ENCODE results near the gene GLIS1. TPM values are rescaled to one million over a fixed set of nuclear protein-coding genes. Genes with fewer than 3 reads are reported as not detected.

The GLIS1 gene
- total and polyA plus RNA-seq, 4 donors, result 0.19 to 1.8 (median 0.65) TPM

GRCh38 chr1:53704804-53705445, 34.0 kb downstream of the GLIS1 start:
- ATAC-seq (ENCODE audit: low FRiP score) (no peak), DNase-seq (peak in 1 of 2 donors; percentile 20)
- intact Hi-C loops (cut with DNase I), result no loop called here
- Histone ChIP-seq H3K27ac (ENCODE audit: low read depth in 1 of 2, low read length in 2 of 2) (no peak overlapping the region), H3K9me3 (ENCODE audit: control insufficient read depth, low read length) (no peaks in the 10 kb centered on the region), H3K4me1 (ENCODE audit: control insufficient read depth in 1 of 2, insufficient read depth in 2 of 2, low read length in 2 of 2) (no peaks in the 10 kb centered on the region), H3K4me3 (ENCODE audit: low read length in 2 of 2) (no peak overlapping the region), H3K36me3 (ENCODE audit: control insufficient read depth in 1 of 2, insufficient read depth in 2 of 2, low read length in 1 of 2) (no peaks in the 10 kb centered on the region), H3K27me3 (ENCODE audit: control insufficient read depth in 1 of 2, insufficient read depth in 2 of 2, low read length in 1 of 2) (no peaks in the 10 kb centered on the region)
- 87 to 92% methylated on average over 8 of the region's 8 CpGs for WGBS, 2 donors

GRCh38 chr1:53704304-53704703, 34.7 kb downstream of the GLIS1 start:
- Histone ChIP-seq H3K4me1 (ENCODE audit: control insufficient read depth in 1 of 2, insufficient read depth in 2 of 2, low read length in 2 of 2) (no peaks in the 10 kb centered on the region), H3K27ac (ENCODE audit: low read depth in 1 of 2, low read length in 2 of 2) (no peak overlapping the region), H3K27me3 (ENCODE audit: control insufficient read depth in 1 of 2, insufficient read depth in 2 of 2, low read length in 1 of 2) (no peaks in the 10 kb centered on the region), H3K4me3 (ENCODE audit: low read length in 2 of 2) (no peak overlapping the region), H3K36me3 (ENCODE audit: control insufficient read depth in 1 of 2, insufficient read depth in 2 of 2, low read length in 1 of 2) (no peaks in the 10 kb centered on the region), H3K9me3 (ENCODE audit: control insufficient read depth, low read length) (no peaks in the 10 kb centered on the region)
- WGBS, 2 donors, result 90 to 94% methylated on average over 5 of the region's 5 CpGs
- peak in 1 of 2 donors; percentile 35 for DNase-seq
- no peak for ATAC-seq (ENCODE audit: low FRiP score)
- intact Hi-C loops (cut with DNase I), result no loop called here

- Histone ChIP-seq H3K4me3 (ENCODE audit: low read length in 2 of 2) (no peak overlapping the region), H3K27me3 (ENCODE audit: control insufficient read depth in 1 of 2, insufficient read depth in 2 of 2, low read length in 1 of 2) (no peaks in the 10 kb centered on the region), H3K36me3 (ENCODE audit: control insufficient read depth in 1 of 2, insufficient read depth in 2 of 2, low read length in 1 of 2) (no peaks in the 10 kb centered on the region), H3K9me3 (ENCODE audit: control insufficient read depth, low read length) (no peaks in the 10 kb centered on the region), H3K4me1 (ENCODE audit: control insufficient read depth in 1 of 2, insufficient read depth in 2 of 2, low read length in 2 of 2) (no peaks in the 10 kb centered on the region), H3K27ac (ENCODE audit: low read depth in 1 of 2, low read length in 2 of 2) (no peak overlapping the region)
- no peak for DNase-seq
- 90 to 91% methylated on average over 1 of the region's 1 CpG for WGBS, 2 donors
- intact Hi-C loops (cut with DNase I), result no loop called here
- no peak for ATAC-seq (ENCODE audit: low FRiP score)
These were observed 35.8 kb downstream of the GLIS1 start for GRCh38 chr1:53703174-53703573.

GRCh38 chr1:53702341-53702740, 36.6 kb downstream of the GLIS1 start:
- no peaks in the 10 kb centered on the region for H3K27me3 ChIP-seq (ENCODE audit: control insufficient read depth in 1 of 2, insufficient read depth in 2 of 2, low read length in 1 of 2)
- intact Hi-C loops (cut with DNase I), result no loop called here
- H3K4me3 ChIP-seq (ENCODE audit: low read length in 2 of 2), result no peak overlapping the region
- H3K27ac ChIP-seq (ENCODE audit: low read depth in 1 of 2, low read length in 2 of 2), result no peak overlapping the region
- WGBS, 2 donors, result 64 to 70% methylated on average over 8 of the region's 8 CpGs
- H3K4me1 ChIP-seq (ENCODE audit: control insufficient read depth in 1 of 2, insufficient read depth in 2 of 2, low read length in 2 of 2), result no peaks in the 10 kb centered on the region
- ATAC-seq (ENCODE audit: low FRiP score) (no peak), DNase-seq (peak in 1 of 2 donors; percentile 45)
- no peaks in the 10 kb centered on the region for H3K9me3 ChIP-seq (ENCODE audit: control insufficient read depth, low read length)
- no peaks in the 10 kb centered on the region for H3K36me3 ChIP-seq (ENCODE audit: control insufficient read depth in 1 of 2, insufficient read depth in 2 of 2, low read length in 1 of 2)

- Histone ChIP-seq H3K27ac (ENCODE audit: low read depth in 1 of 2, low read length in 2 of 2) (no peak overlapping the region), H3K9me3 (ENCODE audit: control insufficient read depth, low read length) (no peaks in the 10 kb centered on the region), H3K4me3 (ENCODE audit: low read length in 2 of 2) (no peak overlapping the region), H3K4me1 (ENCODE audit: control insufficient read depth in 1 of 2, insufficient read depth in 2 of 2, low read length in 2 of 2) (no peaks in the 10 kb centered on the region), H3K36me3 (ENCODE audit: control insufficient read depth in 1 of 2, insufficient read depth in 2 of 2, low read length in 1 of 2) (no peaks in the 10 kb centered on the region), H3K27me3 (ENCODE audit: control insufficient read depth in 1 of 2, insufficient read depth in 2 of 2, low read length in 1 of 2) (no peaks in the 10 kb centered on the region)
- no peak for ATAC-seq (ENCODE audit: low FRiP score)
- no peak for DNase-seq
- WGBS, 2 donors, result 92 to 95% methylated on average over 3 of the region's 3 CpGs
- intact Hi-C loops (cut with DNase I), result no loop called here
These were observed 38.2 kb downstream of the GLIS1 start for GRCh38 chr1:53700776-53701175.

- H3K27ac ChIP-seq (ENCODE audit: low read depth in 1 of 2, low read length in 2 of 2), result no peak overlapping the region
- DNase-seq (peak in 1 of 2 donors; percentile 63), ATAC-seq (ENCODE audit: low FRiP score) (no peak)
- WGBS, 2 donors, result 90 to 93% methylated on average over 8 of the region's 8 CpGs
- no peaks in the 10 kb centered on the region for H3K4me1 ChIP-seq (ENCODE audit: control insufficient read depth in 1 of 2, insufficient read depth in 2 of 2, low read length in 2 of 2)
- no peak overlapping the region for H3K4me3 ChIP-seq (ENCODE audit: low read length in 2 of 2)
- H3K36me3 ChIP-seq (ENCODE audit: control insufficient read depth in 1 of 2, insufficient read depth in 2 of 2, low read length in 1 of 2), result no peaks in the 10 kb centered on the region
- intact Hi-C loops (cut with DNase I), result no loop called here
- no peaks in the 10 kb centered on the region for H3K27me3 ChIP-seq (ENCODE audit: control insufficient read depth in 1 of 2, insufficient read depth in 2 of 2, low read length in 1 of 2)
- H3K9me3 ChIP-seq (ENCODE audit: control insufficient read depth, low read length), result no peaks in the 10 kb centered on the region
These were observed 39.0 kb downstream of the GLIS1 start for GRCh38 chr1:53699981-53700380.

- WGBS, 2 donors, result 74 to 82% methylated on average over 7 of the region's 7 CpGs
- Histone ChIP-seq H3K36me3 (ENCODE audit: control insufficient read depth in 1 of 2, insufficient read depth in 2 of 2, low read length in 1 of 2) (no peaks in the 10 kb centered on the region), H3K9me3 (ENCODE audit: control insufficient read depth, low read length) (no peaks in the 10 kb centered on the region), H3K27me3 (ENCODE audit: control insufficient read depth in 1 of 2, insufficient read depth in 2 of 2, low read length in 1 of 2) (no peaks in the 10 kb centered on the region), H3K4me1 (ENCODE audit: control insufficient read depth in 1 of 2, insufficient read depth in 2 of 2, low read length in 2 of 2) (no peaks in the 10 kb centered on the region), H3K27ac (ENCODE audit: low read depth in 1 of 2, low read length in 2 of 2) (no peak overlapping the region), H3K4me3 (ENCODE audit: low read length in 2 of 2) (no peak overlapping the region)
- ATAC-seq (ENCODE audit: low FRiP score) (no peak), DNase-seq (peak in 1 of 2 donors; percentile 36)
- intact Hi-C loops (cut with DNase I), result no loop called here
These were observed 40.5 kb downstream of the GLIS1 start for GRCh38 chr1:53698384-53698980.

GRCh38 chr1:53697721-53698383, 41.1 kb downstream of the GLIS1 start:
- 54 to 56% methylated on average over 14 of the region's 14 CpGs for whole genome bisulfite sequencing, 2 donors
- DNase-seq (peak in 1 of 2 donors; percentile 42), ATAC-seq (ENCODE audit: low FRiP score) (no peak)
- intact Hi-C loops (cut with DNase I), result no loop called here
- Histone ChIP-seq H3K4me1 (ENCODE audit: control insufficient read depth in 1 of 2, insufficient read depth in 2 of 2, low read length in 2 of 2) (no peaks in the 10 kb centered on the region), H3K4me3 (ENCODE audit: low read length in 2 of 2) (no peak overlapping the region), H3K9me3 (ENCODE audit: control insufficient read depth, low read length) (no peaks in the 10 kb centered on the region), H3K27me3 (ENCODE audit: control insufficient read depth in 1 of 2, insufficient read depth in 2 of 2, low read length in 1 of 2) (no peaks in the 10 kb centered on the region), H3K27ac (ENCODE audit: low read depth in 1 of 2, low read length in 2 of 2) (no peak overlapping the region), H3K36me3 (ENCODE audit: control insufficient read depth in 1 of 2, insufficient read depth in 2 of 2, low read length in 1 of 2) (no peaks in the 10 kb centered on the region)

- WGBS, 2 donors, result 89 to 95% methylated on average over 2 of the region's 2 CpGs
- Histone ChIP-seq H3K27ac (ENCODE audit: low read depth in 1 of 2, low read length in 2 of 2) (no peak overlapping the region), H3K4me3 (ENCODE audit: low read length in 2 of 2) (no peak overlapping the region), H3K4me1 (ENCODE audit: control insufficient read depth in 1 of 2, insufficient read depth in 2 of 2, low read length in 2 of 2) (no peaks in the 10 kb centered on the region), H3K9me3 (ENCODE audit: control insufficient read depth, low read length) (no peaks in the 10 kb centered on the region), H3K36me3 (ENCODE audit: control insufficient read depth in 1 of 2, insufficient read depth in 2 of 2, low read length in 1 of 2) (no peaks in the 10 kb centered on the region), H3K27me3 (ENCODE audit: control insufficient read depth in 1 of 2, insufficient read depth in 2 of 2, low read length in 1 of 2) (no peaks in the 10 kb centered on the region)
- intact Hi-C loops (cut with DNase I), result no loop called here
- DNase-seq (no peak), ATAC-seq (ENCODE audit: low FRiP score) (no peak)
These were observed 42.0 kb downstream of the GLIS1 start for GRCh38 chr1:53696990-53697389.
